B cell (primary cell): ENCODE measurements around the gene PGAP3. TPM values are rescaled to one million over a fixed set of nuclear protein-coding genes. Genes with fewer than 3 reads are reported as not detected.

Source experiments
- ATAC-seq: fragments of 200-7000 bp; cut with Tn5 transposase; one replicate; pipeline ENCODE4 v1.10.0; 2021; ENCODE audit warnings: low read depth, mild to moderate bottlenecking, moderate number of reproducible peaks, moderate library complexity
- CTCF ChIA-PET: fragments of 350-600 bp; sonication (Branson Sonifier 250); formaldehyde crosslinking; loops from one replicate; lab custom pipeline; 2021; ENCODE audit warnings: antibody characterized with exemption, inconsistent platforms; lab: Charles Lee
- POLR2A ChIA-PET: fragments of 350-600 bp; sonication (Branson Sonifier 250); formaldehyde crosslinking; loops from one replicate; lab custom pipeline; 2021; ENCODE audit warnings: antibody characterized with exemption; lab: Charles Lee
- DNase-seq: peaks from one replicate; pipeline ENCODE4 v3.0.0; 2013
- H2AFZ ChIP-seq: 2 replicates; pipeline ENCODE4 v1.6.1; 2012; ENCODE audit warnings: mild to moderate bottlenecking, low read depth, low read length; ENCODE audit not compliant: insufficient read depth, poor library complexity, severe bottlenecking
- H3K27ac ChIP-seq, 2 donors: 1 replicate in 1 of 2; 2 replicates in 1 of 2; pipeline ENCODE4 v1.5.1; 2012 to 2013; ENCODE audit warnings: low read length in 2 of 2, mild to moderate bottlenecking in 2 of 2, moderate library complexity in 1 of 2
- H3K27me3 ChIP-seq, 4 experiments: fragments of 200-600 bp in 1 of 4; sonication (generic) in 1 of 4; replicated peaks in 1 of 4; 1 replicate in 2 of 4; 2 replicates in 2 of 4; pipeline versions ENCODE4 v1.6.1 to v1.7.0; 2013 to 2016; ENCODE audit warnings: low read length in 3 of 4, mild to moderate bottlenecking in 2 of 4, mixed read lengths in 1 of 4, moderate library complexity in 1 of 4; ENCODE audit not compliant: insufficient read depth in 4 of 4, control insufficient read depth in 3 of 4; ENCODE audit errors: control extremely low read depth in 1 of 4
- H3K36me3 ChIP-seq, 2 experiments: replicated peaks in 1 of 2; 1 replicate in 1 of 2; 2 replicates in 1 of 2; pipeline versions ENCODE4 v1.6.1 to v1.7.1; 2013; ENCODE audit warnings: low read length in 1 of 2; ENCODE audit not compliant: insufficient read depth in 2 of 2, control insufficient read depth in 1 of 2; ENCODE audit errors: control extremely low read depth in 1 of 2, extremely low read depth in 1 of 2
- H3K4me1 ChIP-seq, 2 donors: fragments of 200-600 bp in 1 of 2; sonication (generic) in 1 of 2; 1 replicate in 1 of 2; 2 replicates in 1 of 2; pipeline versions ENCODE4 v1.5.1 to v1.6.1; 2013 to 2017; ENCODE audit warnings: low read length in 2 of 2; ENCODE audit not compliant: control insufficient read depth in 2 of 2, insufficient read depth in 2 of 2
- H3K4me2 ChIP-seq: replicated peaks from 2 replicates; pipeline ENCODE3; 2012; ENCODE audit warnings: mild to moderate bottlenecking, low read depth, low read length; ENCODE audit not compliant: poor library complexity, severe bottlenecking
- H3K4me3 ChIP-seq, 5 experiments: fragments of 200-600 bp in 1 of 5; sonication (generic) in 1 of 5; 1 replicate in 3 of 5; 2 replicates in 2 of 5; pipeline versions ENCODE4 v1.5.1 to v1.7.0; 2011 to 2016; ENCODE audit warnings: low read length in 4 of 5, mild to moderate bottlenecking in 4 of 5, low read depth in 2 of 5, control low read depth in 1 of 5, moderate library complexity in 1 of 5; ENCODE audit not compliant: insufficient read depth in 1 of 5; ENCODE audit errors: control extremely low read depth in 1 of 5, extremely low read depth in 1 of 5
- H3K79me2 ChIP-seq: fragments of 200-600 bp; sonication (generic); one replicate; pipeline ENCODE4 v1.6.0; 2016; ENCODE audit warnings: low read length; ENCODE audit not compliant: control insufficient read depth, insufficient read depth
- H3K9ac ChIP-seq: fragments of 200-600 bp; sonication (generic); 2 replicates; pipeline ENCODE4 v1.6.1; 2017; ENCODE audit warnings: mild to moderate bottlenecking, low read length, moderate library complexity
- H3K9me3 ChIP-seq, 3 donors: one replicate each; pipeline versions ENCODE4 v1.6.1 to v1.7.1; 2013; ENCODE audit warnings: low read length in 2 of 3; ENCODE audit not compliant: control insufficient read depth in 2 of 3, insufficient read depth in 1 of 3; ENCODE audit errors: control extremely low read depth in 1 of 3
- H4K20me1 ChIP-seq: 2 replicates; pipeline ENCODE4 v1.6.0; 2012; ENCODE audit warnings: mild to moderate bottlenecking, low read length; ENCODE audit not compliant: insufficient read depth, control insufficient read depth, poor library complexity, severe bottlenecking
- H3K27ac Mint-ChIP-seq: one replicate; pipeline ENCODE4 v1.8.0; 2021; ENCODE audit warnings: mixed read lengths
- H3K27me3 Mint-ChIP-seq: one replicate; pipeline ENCODE4 v1.8.0; 2021; ENCODE audit warnings: mixed read lengths
- H3K4me1 Mint-ChIP-seq: one replicate; pipeline ENCODE4 v1.8.0; 2021; ENCODE audit warnings: mixed read lengths
- H3K4me3 Mint-ChIP-seq: one replicate; pipeline ENCODE4 v1.8.0; 2021; ENCODE audit warnings: mixed read lengths
- H3K9me3 Mint-ChIP-seq: one replicate; pipeline ENCODE4 v1.8.0; 2022; ENCODE audit warnings: mixed read lengths; ENCODE audit not compliant: insufficient read depth
- CTCF ChIP-seq: fragments of 200-600 bp; IDR thresholded peaks from one replicate; pipeline ENCODE4 v1.8.0; 2022; ENCODE audit warnings: antibody characterized with exemption, mild to moderate bottlenecking
- EZH2 ChIP-seq: IDR thresholded peaks from 2 replicates; pipeline ENCODE4 v1.6.1; 2012; ENCODE audit warnings: borderline replicate concordance, low read depth, mild to moderate bottlenecking, moderate library complexity, low read length; ENCODE audit not compliant: insufficient read depth, poor library complexity, severe bottlenecking
- WGBS: methylation state at CpG from one replicate; pipeline ENCODE4 v1.1.5; 2013; ENCODE audit warnings: missing lambda C conversion rate; ENCODE audit not compliant: insufficient coverage; 5-methylcytosine and 5-hydroxymethylcytosine counted together
- intact Hi-C: fragments of 100-400 bp; cut with micrococcal nuclease; formaldehyde crosslinking; loops from one replicate; pipeline ENCODE4 v1.10.0; 2022
- polyA plus RNA-seq: library from polyadenylated mRNA; depleted of rRNA; stranded (reverse); fragments of >200 nt; gene quantifications from 2 replicates; pipeline ENCODE4 v1.2.3, GENCODE V29; 2012
- total RNA-seq, 2 donors: library from RNA; stranded (reverse); fragments of 120-200 nt in 1 of 2; gene quantifications; 1 replicate in 1 of 2; 2 replicates in 1 of 2; pipeline versions ENCODE4 v1.2.3 to v1.2.4, GENCODE V29; 2013 to 2022

Gene PGAP3
- total and polyA plus RNA-seq, 2 donors (not counting 1 experiment from before 2014, with no cell fraction given), result 27.4 to 34.3 TPM

GRCh38 chr17:39663688-39664580 is 23.9 kb downstream of the PGAP3 start:
- Histone ChIP-seq H3K9ac (no peak overlapping the region), H3K9me3 (no peaks in the 10 kb centered on the region), H3K79me2 (peaks cover 7% of the 10 kb centered on the region), H3K4me2 (no peak overlapping the region), H3K36me3 (peaks cover 0 to 30% of the 10 kb centered on the region in 2 experiments), H3K27ac (no peak overlapping the region), H3K4me3 (no peak overlapping the region), H3K27me3 (peaks cover 0 to 18% (median 7%) of the 10 kb centered on the region in 4 experiments), H3K4me1 (peaks cover 44 to 57% of the 10 kb centered on the region in 2 donors), H2AFZ (no peak overlapping the region), H4K20me1 (no peaks in the 10 kb centered on the region)
- H3K27me3 Mint-ChIP-seq, result peaks cover 13% of the 10 kb centered on the region
- H3K4me3 Mint-ChIP-seq, result no peak overlapping the region
- intact Hi-C loops, result no loop called here
- TF ChIP-seq EZH2, result no peak
- no peak for TF ChIP-seq CTCF
- 78% methylated on average over 12 of the region's 17 CpGs for WGBS
- H3K4me1 Mint-ChIP-seq, result peaks cover 41% of the 10 kb centered on the region
- POLR2A ChIA-PET, result interaction anchor here (0.6 kb wide), 2 partner anchors 67 to 276 kb away, joined by 4 to 7 read pairs; no protein-coding TSS in a partner anchor
- no peak overlapping the region for H3K27ac Mint-ChIP-seq
- no peak for ATAC-seq
- CTCF ChIA-PET, result interaction anchor here (1.1 kb wide), 1 partner anchor 9 kb away, joined by 3 read pairs; no protein-coding TSS in a partner anchor
- no peak for DNase-seq
- H3K9me3 Mint-ChIP-seq, result no peaks in the 10 kb centered on the region

DNA sequence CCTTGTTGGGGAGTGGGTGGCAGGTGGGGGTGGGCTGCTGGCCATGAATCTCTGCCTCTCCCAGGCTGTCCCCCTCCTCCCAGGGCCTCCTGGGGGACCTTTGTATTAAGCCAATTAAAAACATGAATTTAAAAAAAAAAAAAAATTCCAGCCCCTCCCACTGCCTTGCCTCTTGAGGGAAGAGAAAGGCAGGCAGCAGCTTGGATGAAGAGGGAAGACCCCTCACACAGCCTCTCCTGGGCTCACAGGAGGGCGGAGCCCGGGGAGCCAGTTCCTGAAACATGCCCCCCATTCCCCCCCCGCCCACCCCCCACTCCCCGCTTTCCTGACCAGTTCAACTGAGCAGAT is 24.5 kb downstream of the PGAP3 start:
- H3K9me3 ChIP-seq, result no peaks in the 10 kb centered on the region
- peaks cover 0 to 30% of the 10 kb centered on the region in 2 experiments for H3K36me3 ChIP-seq
- TF ChIP-seq EZH2 (no peak), CTCF (no peak)
- no peak overlapping the region for H3K4me3 Mint-ChIP-seq
- intact Hi-C loops, result no loop called here
- ATAC-seq, result no peak
- H3K4me2 ChIP-seq, result no peak overlapping the region
- H3K4me3 ChIP-seq, result no peak overlapping the region
- peaks cover 7% of the 10 kb centered on the region for H3K79me2 ChIP-seq
- DNase-seq, result no peak
- H3K4me1 Mint-ChIP-seq, result peaks cover 41% of the 10 kb centered on the region
- WGBS, result no CpG with 5 or more reads among the region's 4 CpGs
- no peak overlapping the region for H3K27ac ChIP-seq
- ChIA-PET CTCF (interaction anchor here (1.1 kb wide), 1 partner anchor 10 kb away, joined by 3 read pairs; no protein-coding TSS in a partner anchor), POLR2A (interaction anchor here (0.6 kb wide), 1 partner anchor 277 kb away, joined by 4 read pairs; no protein-coding TSS in a partner anchor)
- H3K4me1 ChIP-seq, result peaks cover 46 to 58% of the 10 kb centered on the region in 2 donors
- H4K20me1 ChIP-seq, result no peaks in the 10 kb centered on the region
- no peaks in the 10 kb centered on the region for H3K9me3 Mint-ChIP-seq
- peaks cover 8% of the 10 kb centered on the region for H3K27me3 Mint-ChIP-seq
- no peak overlapping the region for H3K27ac Mint-ChIP-seq
- no peak overlapping the region for H2AFZ ChIP-seq
- peaks cover 0 to 15% (median 7%) of the 10 kb centered on the region in 4 experiments for H3K27me3 ChIP-seq
- no peak overlapping the region for H3K9ac ChIP-seq
